Hindlimb muscle (tissue), 1 donor: ENCODE measurements around the gene UQCRHL. TPM values are rescaled to one million over a fixed set of nuclear protein-coding genes. Genes with fewer than 3 reads are reported as not detected.

Experiments
- polyA plus RNA-seq: library from polyadenylated mRNA; unstranded; fragments of 120-200 nt; gene quantifications from one replicate; pipeline ENCODE4 v1.2.1, GENCODE V29; 2013; ENCODE audit not compliant: insufficient read length

The UQCRHL gene
- polyA plus RNA-seq, 1 donor: 1.6 TPM

Other genes with a start within 250 kb of the UQCRHL start
- 3.4 TPM for gene AGMAT, start 222.6 kb downstream of the UQCRHL start, polyA plus RNA-seq
- gene DDI2, start 190.2 kb downstream of the UQCRHL start, polyA plus RNA-seq: 24.3 TPM
- 58.9 TPM for gene PLEKHM2, start 123.3 kb downstream of the UQCRHL start, polyA plus RNA-seq
- gene SLC25A34, start 71.4 kb downstream of the UQCRHL start, polyA plus RNA-seq: 7.2 TPM
- not detected for gene TMEM82, start 65.2 kb downstream of the UQCRHL start, polyA plus RNA-seq
- gene FBLIM1, start 48.9 kb downstream of the UQCRHL start, polyA plus RNA-seq: 30.5 TPM
- gene SPEN, start 40.1 kb upstream of the UQCRHL start, polyA plus RNA-seq: 38.3 TPM
- gene ZBTB17, start 168.5 kb upstream of the UQCRHL start, polyA plus RNA-seq: 24.5 TPM
- gene SRARP, start 196.6 kb upstream of the UQCRHL start, polyA plus RNA-seq: not detected
- 91.3 TPM for gene HSPB7, start 210.4 kb upstream of the UQCRHL start, polyA plus RNA-seq
- gene CLCNKA, start 214.4 kb upstream of the UQCRHL start, polyA plus RNA-seq: 1.6 TPM
- not detected for gene CLCNKB, start 236.1 kb upstream of the UQCRHL start, polyA plus RNA-seq